HepG2 (cell line): ENCODE measurements around the gene EXTL1. TPM values are rescaled to one million over a fixed set of nuclear protein-coding genes. Genes with fewer than 3 reads are reported as not detected.

Experiments
- ATAC-seq: fragments of 200-7000 bp; cut with Tn5 transposase; 3 replicates; pipeline ENCODE4 v1.9.1; 2020; ENCODE audit warnings: mild to moderate bottlenecking, moderate library complexity
- BruUV-seq: library from RNA; stranded (reverse); fragments of 400-500 nt; replicated peaks from 2 replicates; lab custom pipeline; 2021; lab: Mats Ljungman, UMichigan
- CTCF ChIA-PET: fragments of 300-600 bp; formaldehyde crosslinking; extraction: SDS; loops from one replicate; lab custom pipeline; 2021; ENCODE audit warnings: low total read pairs, inconsistent platforms, low intra/inter-chr PET ratio; lab: Yijun Ruan, JAX
- POLR2A ChIA-PET: fragments of 350-600 bp; sonication (Branson Sonifier 250); formaldehyde crosslinking; loops from one replicate; lab custom pipeline; 2020; ENCODE audit warnings: antibody characterized with exemption, inconsistent platforms; lab: Yijun Ruan, JAX
- DNase-seq: peaks from one replicate; pipeline ENCODE4 v3.0.0-alpha.2; 2015; ENCODE audit warnings: low spot score
- FAIRE-seq: peaks from 3 replicates; lab custom pipeline; 2011; peaks lifted over from hg19 to GRCh38; lab: Jason Lieb, UNC
- H2AFZ ChIP-seq: one replicate; pipeline ENCODE4 v1.6.1; 2011; ENCODE audit warnings: low read length, inconsistent platforms
- H3K27ac ChIP-seq: fragments of 300-600 bp; 3 replicates; pipeline ENCODE4 v1.8.0; 2011; ENCODE audit warnings: mixed run types, mild to moderate bottlenecking, mixed read lengths, low read length, inconsistent platforms; ENCODE audit not compliant: insufficient read depth; ENCODE audit errors: extremely low read length
- H3K27me3 ChIP-seq, 2 experiments: fragments of 200-600 bp in 1 of 2; 2 replicates in 1 of 2; 3 replicates in 1 of 2; pipeline versions ENCODE4 v1.6.0 to v1.8.0; 2011; ENCODE audit warnings: low read length in 2 of 2, mild to moderate bottlenecking in 2 of 2, moderate library complexity in 2 of 2, inconsistent platforms in 1 of 2; ENCODE audit not compliant: insufficient read depth in 2 of 2, control insufficient read depth in 1 of 2
- H3K36me3 ChIP-seq, 2 experiments: fragments of 200-600 bp in 1 of 2; replicated peaks in 1 of 2; 2 replicates in 1 of 2; 3 replicates in 1 of 2; pipeline versions ENCODE4 v1.5.1 to v1.8.0; 2011; ENCODE audit warnings: low read length in 2 of 2, inconsistent platforms in 1 of 2; ENCODE audit not compliant: insufficient read depth in 2 of 2, control insufficient read depth in 1 of 2
- H3K4me1 ChIP-seq: 2 replicates; pipeline ENCODE4 v1.5.1; 2012; ENCODE audit warnings: low read length, inconsistent platforms; ENCODE audit not compliant: insufficient read depth
- H3K4me2 ChIP-seq: 2 replicates; pipeline ENCODE4 v1.6.0; 2011; ENCODE audit warnings: low read depth, low read length, inconsistent platforms
- H3K4me3 ChIP-seq, 3 experiments: fragments of 200-600 bp in 1 of 3; sonication (generic), shearing (Covaris generic) in 1 of 3; replicated peaks in 1 of 3; 2 replicates each; pipeline ENCODE4 v1.5.1; 2011 to 2016; ENCODE audit warnings: low read length in 3 of 3, inconsistent platforms in 2 of 3, low read depth in 2 of 3, mild to moderate bottlenecking in 2 of 3, control low read depth in 1 of 3, mixed read lengths in 1 of 3; ENCODE audit not compliant: insufficient read depth in 1 of 3
- H3K79me2 ChIP-seq: one replicate; pipeline ENCODE4 v1.6.1; 2011; ENCODE audit warnings: low read length, inconsistent platforms; ENCODE audit not compliant: insufficient read depth
- H3K9ac ChIP-seq: 2 replicates; pipeline ENCODE4 v1.6.0; 2011; ENCODE audit warnings: mild to moderate bottlenecking, low read depth, low read length, inconsistent platforms; ENCODE audit not compliant: insufficient read depth
- H3K9me3 ChIP-seq: 2 replicates; pipeline ENCODE4 v1.5.1; 2012; ENCODE audit warnings: mild to moderate bottlenecking, low read length
- H4K20me1 ChIP-seq: 2 replicates; pipeline ENCODE4 v1.6.0; 2011; ENCODE audit warnings: inconsistent platforms, mild to moderate bottlenecking, low read length, moderate library complexity; ENCODE audit not compliant: insufficient read depth
- ASH2L ChIP-seq: fragments of 300-600, 200-600 bp; sonication (generic); IDR thresholded peaks from 2 replicates; pipeline ENCODE4 v1.7.0; 2017; ENCODE audit warnings: low read depth, mild to moderate bottlenecking, moderate library complexity, mixed read lengths, low read length; ENCODE audit not compliant: insufficient read length
- ATF7 ChIP-seq, 2 experiments: fragments of 450-650 bp in 1 of 2; sonication (generic) in 1 of 2; formaldehyde crosslinking in 1 of 2; IDR thresholded peaks; 2 replicates each; pipeline versions ENCODE4 v1.4.0 to v1.6.1; 2016 to 2020; ENCODE audit warnings: antibody characterized with exemption in 1 of 2, mild to moderate bottlenecking in 1 of 2, missing genetic modification reagents in 1 of 2
- CBFB ChIP-seq: sonication (generic); formaldehyde crosslinking; IDR thresholded peaks from 2 replicates; pipeline ENCODE4 v1.4.0; 2020; ENCODE audit warnings: missing genetic modification reagents
- CEBPG ChIP-seq: IDR thresholded peaks from 2 replicates; pipeline ENCODE4 v1.6.1; 2016
- GTF3A ChIP-seq: sonication (generic); formaldehyde crosslinking; conservative IDR thresholded peaks from 2 replicates; pipeline ENCODE4 v1.4.0; 2020; ENCODE audit warnings: mild to moderate bottlenecking, missing genetic modification reagents
- HNRNPLL ChIP-seq: fragments of 200-400 bp; formaldehyde crosslinking; IDR thresholded peaks from 2 replicates; pipeline ENCODE4 v1.6.1; 2017; ENCODE audit warnings: mild to moderate bottlenecking, low read depth, low read length; ENCODE audit not compliant: poor library complexity, severe bottlenecking
- HOXA3 ChIP-seq: sonication (generic); formaldehyde crosslinking; IDR thresholded peaks from 2 replicates; pipeline ENCODE4 v1.5.0; 2020; ENCODE audit warnings: missing genetic modification reagents
- JUND ChIP-seq: sonication (generic); formaldehyde crosslinking; IDR thresholded peaks from 2 replicates; pipeline ENCODE4 v1.8.0; 2022; ENCODE audit warnings: mild to moderate bottlenecking, missing genetic modification reagents
- PHB2 ChIP-seq: fragments of 450-650 bp; IDR thresholded peaks from 2 replicates; pipeline ENCODE4 v1.6.1; 2018; ENCODE audit not compliant: partially characterized antibody
- TCF7 ChIP-seq: sonication (generic); IDR thresholded peaks from 2 replicates; pipeline ENCODE4 v1.6.1; 2016; ENCODE audit warnings: antibody characterized with exemption, low read depth
- ZNF207 ChIP-seq: fragments of 450-650 bp; IDR thresholded peaks from 2 replicates; pipeline ENCODE4 v1.6.1; 2016; ENCODE audit warnings: antibody characterized with exemption, borderline replicate concordance
- ZNF549 ChIP-seq: sonication (generic); formaldehyde crosslinking; IDR thresholded peaks from 2 replicates; pipeline ENCODE4 v1.5.0; 2020; ENCODE audit warnings: missing genetic modification reagents
- ZNF672 ChIP-seq: sonication (generic); formaldehyde crosslinking; IDR thresholded peaks from 2 replicates; pipeline ENCODE4 v1.8.1; 2022; ENCODE audit warnings: missing genetic modification reagents
- ZSCAN9 ChIP-seq: IDR thresholded peaks from 2 replicates; pipeline ENCODE4 v1.6.1; 2016; ENCODE audit warnings: borderline replicate concordance
- WGBS: methylation state at CpG from one replicate; pipeline ENCODE4 v1.1.6; 2017; ENCODE audit warnings: low lambda C conversion rate; 5-methylcytosine and 5-hydroxymethylcytosine counted together
- in situ Hi-C: cut with HindIII; loops from 2 replicates; pipeline ENCODE4 v1.10.0; 2017; ENCODE audit warnings: low pct_unique_long_range_greater_than_20kb; ENCODE audit not compliant: extremely low pct_ligation_motif_present
- intact Hi-C: fragments of 100-400 bp; cut with micrococcal nuclease; formaldehyde crosslinking; loops from one replicate; pipeline ENCODE4 v1.10.0; 2022; ENCODE audit not compliant: unreplicated experiment
- polyA plus RNA-seq, 8 experiments: library from polyadenylated mRNA; depleted of rRNA in 3 of 8; stranded (reverse) in 7 of 8; unstranded in 1 of 8; fragments of >200 nt; fragmentation: Illumina TruSeq in 4 of 8; extraction: Trizol in 4 of 8; gene quantifications; 2 replicates each; pipeline versions ENCODE4 v1.2.1 to v1.2.3, GENCODE V29; 2011 to 2016; ENCODE audit warnings: low read depth in 4 of 8, missing spikeins in 1 of 8, mixed read lengths in 1 of 8; ENCODE audit not compliant: insufficient read depth in 1 of 8
- total RNA-seq, 5 experiments: library from RNA; depleted of rRNA; stranded (reverse); fragments of >200 nt; fragmentation: Illumina TruSeq; extraction: Trizol; gene quantifications; 2 replicates each; pipeline ENCODE4 v1.2.3, GENCODE V29; 2016; ENCODE audit warnings: low read depth in 1 of 5
- TF ChIP-seq, protein P1 (sequence below): sonication (generic); formaldehyde crosslinking; IDR thresholded peaks from 2 replicates; pipeline ENCODE4 v1.9.0; 2021; ENCODE audit warnings: missing genetic modification reagents, borderline replicate concordance
- TF ChIP-seq, protein P2 (sequence below): sonication (generic); formaldehyde crosslinking; conservative IDR thresholded peaks from 2 replicates; pipeline ENCODE4 v1.8.0; 2022; ENCODE audit warnings: missing genetic modification reagents

Gene EXTL1
- total and polyA plus RNA-seq, 2 of the 13 experiments (the other 11 are each of a cell fraction or from before 2014, with no cell fraction given) = 0.35 to 1.0 TPM

DNA sequence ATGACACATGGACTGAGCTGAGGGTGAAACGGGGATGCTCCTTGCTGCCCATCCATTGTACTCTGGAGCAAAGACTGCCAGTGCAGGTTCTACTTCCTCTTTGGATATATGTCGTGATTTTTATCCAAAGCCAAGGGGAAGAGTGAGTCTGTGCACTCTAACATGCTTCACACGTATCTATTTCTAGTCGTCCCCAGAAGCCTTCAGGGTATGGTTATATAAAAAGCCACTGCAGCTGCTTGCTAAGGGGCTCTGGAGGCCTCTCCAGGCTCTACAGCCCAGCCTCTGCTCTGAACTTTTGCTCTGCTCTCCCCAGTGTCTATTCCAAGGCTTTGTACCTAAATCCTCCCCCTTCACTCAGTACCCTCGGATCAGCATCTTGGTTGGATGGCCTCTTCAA lies 43.8 kb upstream of the EXTL1 start:
- in situ Hi-C loops (no loop called here), intact Hi-C loops (no loop called here)
- DNase-seq (no peak), ATAC-seq (no peak), FAIRE-seq (no peak)
- POLR2A ChIA-PET = no interaction called here
- Histone ChIP-seq H3K27me3 (no peaks in the 10 kb centered on the region), H2AFZ (no peak overlapping the region), H4K20me1 (no peaks in the 10 kb centered on the region), H3K27ac (no peak overlapping the region), H3K36me3 (peaks cover 14 to 59% of the 10 kb centered on the region in 2 experiments), H3K79me2 (no peaks in the 10 kb centered on the region), H3K4me1 (no peaks in the 10 kb centered on the region), H3K9ac (no peak overlapping the region), H3K9me3 (no peaks in the 10 kb centered on the region), H3K4me3 (no peak overlapping the region), H3K4me2 (no peak overlapping the region)
- CTCF ChIA-PET = no interaction called here
- TF ChIP-seq ATF7 (IDR thresholded peaks at IDR 0.05) (no peak), ATF7 (CRISPR knock-in tag; IDR thresholded peaks at IDR 0.05) (no peak), TCF7 (no peak), ASH2L (no peak), CBFB (CRISPR knock-in tag) (no peak), ZNF207 (no peak), CEBPG (CRISPR knock-in tag) (no peak), HOXA3 (CRISPR knock-in tag) (no peak), ZNF672 (no peak), ZSCAN9 (CRISPR knock-in tag) (no peak)
- BruUV-seq = no TSS peak
- WGBS = 98% methylated on average over 5 of the region's 5 CpGs

DNA sequence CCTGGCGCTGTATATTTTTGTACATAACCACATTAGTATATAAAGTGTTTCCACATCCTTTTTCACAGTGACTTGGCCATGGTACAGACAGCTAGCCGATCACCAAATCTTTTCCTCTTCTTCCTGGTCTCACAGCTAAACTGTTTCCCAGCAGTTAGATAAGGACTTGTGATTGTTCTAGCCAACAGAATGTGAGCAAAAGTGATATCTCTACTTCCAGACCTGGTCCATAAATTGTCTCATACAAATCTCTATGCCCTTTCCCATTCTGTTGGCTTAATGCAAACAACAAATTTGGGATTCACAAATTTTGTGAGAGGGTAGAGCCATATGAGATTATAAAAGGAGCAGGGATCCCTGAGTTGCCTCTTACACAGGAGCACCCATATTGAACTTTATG lies 43.2 kb upstream of the EXTL1 start:
- no TSS peak for BruUV-seq
- no peak overlapping the region for H3K4me2 ChIP-seq
- no peak overlapping the region for H3K27ac ChIP-seq
- no peaks in the 10 kb centered on the region for H3K9me3 ChIP-seq
- H4K20me1 ChIP-seq = no peaks in the 10 kb centered on the region
- peaks cover 16 to 58% of the 10 kb centered on the region in 2 experiments for H3K36me3 ChIP-seq
- no peaks in the 10 kb centered on the region for H3K27me3 ChIP-seq
- no peaks in the 10 kb centered on the region for H3K79me2 ChIP-seq
- H3K4me1 ChIP-seq = no peaks in the 10 kb centered on the region
- no peak overlapping the region for H3K4me3 ChIP-seq
- in situ Hi-C loops (no loop called here), intact Hi-C loops (no loop called here)
- ChIA-PET CTCF (no interaction called here), POLR2A (no interaction called here)
- H3K9ac ChIP-seq = no peak overlapping the region
- WGBS = 100% methylated on average over 2 of the region's 2 CpGs
- no peak for FAIRE-seq
- TF ChIP-seq PHB2 (no peak), HNRNPLL (no peak), JUND (no peak), GTF3A (CRISPR knock-in tag) (no peak), ZNF549 (CRISPR knock-in tag) (no peak)
- TF ChIP-seq, protein P1, sequence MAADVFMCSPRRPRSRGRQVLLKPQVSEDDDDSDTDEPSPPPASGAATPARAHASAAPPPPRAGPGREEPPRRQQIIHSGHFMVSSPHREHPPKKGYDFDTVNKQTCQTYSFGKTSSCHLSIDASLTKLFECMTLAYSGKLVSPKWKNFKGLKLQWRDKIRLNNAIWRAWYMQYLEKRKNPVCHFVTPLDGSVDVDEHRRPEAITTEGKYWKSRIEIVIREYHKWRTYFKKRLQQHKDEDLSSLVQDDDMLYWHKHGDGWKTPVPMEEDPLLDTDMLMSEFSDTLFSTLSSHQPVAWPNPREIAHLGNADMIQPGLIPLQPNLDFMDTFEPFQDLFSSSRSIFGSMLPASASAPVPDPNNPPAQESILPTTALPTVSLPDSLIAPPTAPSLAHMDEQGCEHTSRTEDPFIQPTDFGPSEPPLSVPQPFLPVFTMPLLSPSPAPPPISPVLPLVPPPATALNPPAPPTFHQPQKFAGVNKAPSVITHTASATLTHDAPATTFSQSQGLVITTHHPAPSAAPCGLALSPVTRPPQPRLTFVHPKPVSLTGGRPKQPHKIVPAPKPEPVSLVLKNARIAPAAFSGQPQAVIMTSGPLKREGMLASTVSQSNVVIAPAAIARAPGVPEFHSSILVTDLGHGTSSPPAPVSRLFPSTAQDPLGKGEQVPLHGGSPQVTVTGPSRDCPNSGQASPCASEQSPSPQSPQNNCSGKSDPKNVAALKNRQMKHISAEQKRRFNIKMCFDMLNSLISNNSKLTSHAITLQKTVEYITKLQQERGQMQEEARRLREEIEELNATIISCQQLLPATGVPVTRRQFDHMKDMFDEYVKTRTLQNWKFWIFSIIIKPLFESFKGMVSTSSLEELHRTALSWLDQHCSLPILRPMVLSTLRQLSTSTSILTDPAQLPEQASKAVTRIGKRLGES (CRISPR knock-in tag) = no peak
- TF ChIP-seq, protein P2, sequence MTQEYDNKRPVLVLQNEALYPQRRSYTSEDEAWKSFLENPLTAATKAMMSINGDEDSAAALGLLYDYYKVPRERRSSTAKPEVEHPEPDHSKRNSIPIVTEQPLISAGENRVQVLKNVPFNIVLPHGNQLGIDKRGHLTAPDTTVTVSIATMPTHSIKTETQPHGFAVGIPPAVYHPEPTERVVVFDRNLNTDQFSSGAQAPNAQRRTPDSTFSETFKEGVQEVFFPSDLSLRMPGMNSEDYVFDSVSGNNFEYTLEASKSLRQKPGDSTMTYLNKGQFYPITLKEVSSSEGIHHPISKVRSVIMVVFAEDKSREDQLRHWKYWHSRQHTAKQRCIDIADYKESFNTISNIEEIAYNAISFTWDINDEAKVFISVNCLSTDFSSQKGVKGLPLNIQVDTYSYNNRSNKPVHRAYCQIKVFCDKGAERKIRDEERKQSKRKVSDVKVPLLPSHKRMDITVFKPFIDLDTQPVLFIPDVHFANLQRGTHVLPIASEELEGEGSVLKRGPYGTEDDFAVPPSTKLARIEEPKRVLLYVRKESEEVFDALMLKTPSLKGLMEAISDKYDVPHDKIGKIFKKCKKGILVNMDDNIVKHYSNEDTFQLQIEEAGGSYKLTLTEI (CRISPR knock-in tag) = no peak
- no peak overlapping the region for H2AFZ ChIP-seq
- DNase-seq = no peak
- ATAC-seq = no peak
